CD4-positive, alpha-beta T cell (primary cell): ENCODE data around the gene GALNTL6. TPM values are rescaled to one million over a fixed set of nuclear protein-coding genes. Genes with fewer than 3 reads are reported as not detected.

Experiments used
- ATAC-seq: fragments of 200-7000 bp; cut with Tn5 transposase; one replicate; pipeline ENCODE4 v1.10.0; 2022; ENCODE audit warnings: mild to moderate bottlenecking; ENCODE audit not compliant: poor library complexity
- CTCF ChIA-PET: fragments of 350-600 bp; sonication (Branson Sonifier 250); formaldehyde crosslinking; loops from one replicate; lab custom pipeline; 2021; ENCODE audit warnings: antibody characterized with exemption, inconsistent platforms; lab: Charles Lee
- POLR2A ChIA-PET: fragments of 350-600 bp; sonication (Branson Sonifier 250); formaldehyde crosslinking; loops from one replicate; lab custom pipeline; 2021; ENCODE audit warnings: antibody characterized with exemption, inconsistent platforms; lab: Charles Lee
- DNase-seq, 14 experiments: peaks; one replicate each; pipeline ENCODE4 v3.0.0-alpha.2; 2013 to 2020; ENCODE audit warnings: mixed read lengths in 2 of 14
- H3K27ac ChIP-seq, 2 donors: one replicate each; pipeline versions ENCODE4 v1.5.1 to v1.7.0; 2013; ENCODE audit warnings: low read length in 2 of 2, low read depth in 1 of 2, mild to moderate bottlenecking in 1 of 2
- H3K27me3 ChIP-seq, 2 experiments: 1 replicate in 1 of 2; 2 replicates in 1 of 2; pipeline versions ENCODE4 v1.6.1 to v1.7.0; 2013; ENCODE audit warnings: low read length in 2 of 2, control low read depth in 1 of 2, mild to moderate bottlenecking in 1 of 2, moderate library complexity in 1 of 2; ENCODE audit not compliant: insufficient read depth in 2 of 2, control insufficient read depth in 1 of 2
- H3K36me3 ChIP-seq: one replicate; pipeline ENCODE4 v1.6.1; 2013; ENCODE audit warnings: low read length, control low read depth; ENCODE audit not compliant: insufficient read depth
- H3K4me1 ChIP-seq: one replicate; pipeline ENCODE4 v1.6.1; 2013; ENCODE audit warnings: low read length, control low read depth; ENCODE audit not compliant: insufficient read depth
- H3K4me3 ChIP-seq: one replicate; pipeline ENCODE4 v1.5.1; 2013; ENCODE audit warnings: mild to moderate bottlenecking, low read length, moderate library complexity
- H3K9me3 ChIP-seq, 2 experiments: 1 replicate in 1 of 2; 2 replicates in 1 of 2; pipeline versions ENCODE4 v1.6.1 to v1.7.0; 2013; ENCODE audit warnings: low read length in 2 of 2, mild to moderate bottlenecking in 2 of 2, control low read depth in 1 of 2, moderate library complexity in 1 of 2; ENCODE audit not compliant: control insufficient read depth in 1 of 2, insufficient read depth in 1 of 2
- H3K27ac Mint-ChIP-seq: one replicate; pipeline ENCODE4 v1.8.0; 2020; ENCODE audit warnings: mixed read lengths
- H3K27me3 Mint-ChIP-seq: one replicate; pipeline ENCODE4 v1.8.0; 2021; ENCODE audit warnings: mixed read lengths
- H3K36me3 Mint-ChIP-seq: one replicate; pipeline ENCODE4 v1.8.0; 2021; ENCODE audit warnings: low read depth, mixed read lengths
- H3K4me1 Mint-ChIP-seq: one replicate; pipeline ENCODE4 v1.8.0; 2021; ENCODE audit warnings: low read depth, mixed read lengths
- H3K4me3 Mint-ChIP-seq: one replicate; pipeline ENCODE4 v1.8.0; 2020; ENCODE audit warnings: mild to moderate bottlenecking, mixed read lengths
- H3K9me3 Mint-ChIP-seq: one replicate; pipeline ENCODE4 v1.8.0; 2020; ENCODE audit warnings: mixed read lengths
- CTCF ChIP-seq: fragments of 200-600 bp; IDR thresholded peaks from one replicate; pipeline ENCODE4 v1.8.0; 2022; ENCODE audit warnings: antibody characterized with exemption, mild to moderate bottlenecking
- intact Hi-C, 2 experiments: fragments of 100-400 bp; cut with DNase I in 1 of 2; cut with micrococcal nuclease in 1 of 2; formaldehyde crosslinking; loops; one replicate each; pipeline versions ENCODE4 v1.15.1 to v1.9.0; 2023 to 2025; cut with DNase I, micrococcal nuclease
- total RNA-seq, 174 experiments: library from RNA in 2 of 174; stranded (reverse) in 2 of 174; gene quantifications; one replicate each; pipeline ENCODE4 v1.2.3 and lab custom pipeline; 2021 to 2026

GALNTL6 gene
- total RNA-seq, 2 experiments from 2014 or later, result not detected

- intact Hi-C loops, result no loop called here
- no peak for TF ChIP-seq CTCF
- CTCF ChIA-PET, result no interaction called here
- H3K4me3 ChIP-seq, result no peak overlapping the region
- Mint-ChIP-seq H3K36me3 (no peaks in the 10 kb centered on the region), H3K27me3 (no peaks in the 10 kb centered on the region), H3K4me3 (no peak overlapping the region), H3K9me3 (peaks cover 7% of the 10 kb centered on the region), H3K27ac (no peak overlapping the region), H3K4me1 (no peaks in the 10 kb centered on the region)
- peaks cover 0 to 3% of the 10 kb centered on the region in 2 experiments for H3K9me3 ChIP-seq
- no peaks in the 10 kb centered on the region for H3K36me3 ChIP-seq
- ATAC-seq (no peak), DNase-seq (no peak)
- POLR2A ChIA-PET, result no interaction called here
- no peaks in the 10 kb centered on the region for H3K4me1 ChIP-seq
- no peak overlapping the region for H3K27ac ChIP-seq
- H3K27me3 ChIP-seq, result no peaks in the 10 kb centered on the region
Observed at GRCh38 chr4:171794528-171794927, 18.7 kb upstream of the GALNTL6 start.

- H3K4me1 ChIP-seq, result no peaks in the 10 kb centered on the region
- H3K4me3 Mint-ChIP-seq, result no peak overlapping the region
- H3K36me3 Mint-ChIP-seq, result no peaks in the 10 kb centered on the region
- ChIA-PET CTCF (no interaction called here), POLR2A (no interaction called here)
- no peaks in the 10 kb centered on the region for H3K4me1 Mint-ChIP-seq
- ATAC-seq (no peak), DNase-seq (no peak)
- no peak overlapping the region for H3K27ac ChIP-seq
- H3K36me3 ChIP-seq, result no peaks in the 10 kb centered on the region
- TF ChIP-seq CTCF, result no peak
- intact Hi-C loops, result no loop called here
- no peak overlapping the region for H3K27ac Mint-ChIP-seq
- H3K9me3 Mint-ChIP-seq, result no peaks in the 10 kb centered on the region
- peaks cover 0 to 22% of the 10 kb centered on the region in 2 experiments for H3K9me3 ChIP-seq
- no peak overlapping the region for H3K4me3 ChIP-seq
- H3K27me3 ChIP-seq, result peaks cover 0 to 22% of the 10 kb centered on the region in 2 experiments
- H3K27me3 Mint-ChIP-seq, result peaks cover 27% of the 10 kb centered on the region
Observed at GRCh38 chr4:171809854-171810253, 3.4 kb upstream of the GALNTL6 start.

- Mint-ChIP-seq H3K4me3 (no peak overlapping the region), H3K4me1 (no peaks in the 10 kb centered on the region), H3K36me3 (no peaks in the 10 kb centered on the region), H3K27me3 (peaks cover 31% of the 10 kb centered on the region), H3K27ac (no peak overlapping the region), H3K9me3 (peaks cover 4% of the 10 kb centered on the region)
- no peak overlapping the region for H3K27ac ChIP-seq
- no peaks in the 10 kb centered on the region for H3K36me3 ChIP-seq
- ChIA-PET POLR2A (no interaction called here), CTCF (no interaction called here)
- ATAC-seq (no peak), DNase-seq (no peak)
- H3K9me3 ChIP-seq, result peaks cover 0 to 22% of the 10 kb centered on the region in 2 experiments
- no peaks in the 10 kb centered on the region for H3K4me1 ChIP-seq
- no peak for TF ChIP-seq CTCF
- H3K27me3 ChIP-seq, result peaks cover 0 to 22% of the 10 kb centered on the region in 2 experiments
- intact Hi-C loops, result no loop called here
- H3K4me3 ChIP-seq, result no peak overlapping the region
Observed at GRCh38 chr4:171812333-171812664, 905 bp upstream of the GALNTL6 start.
